OCI-LY1 (cell line): Measurements from ENCODE around the gene RTL9.

Source experiments
- H2AFZ ChIP-seq: fragments of 200-600 bp; sonication (generic), shearing (Covaris generic); 2 replicates; pipeline ENCODE4 v1.6.0; 2014; ENCODE audit warnings: antibody characterized with exemption, mild to moderate bottlenecking, low read length
- H3F3A ChIP-seq: fragments of 200-600 bp; sonication (generic), shearing (Covaris generic); 2 replicates; pipeline ENCODE4 v1.6.0; 2014; ENCODE audit warnings: mild to moderate bottlenecking, antibody characterized with exemption, low read length, moderate library complexity; ENCODE audit not compliant: insufficient read depth
- H3K27ac ChIP-seq: fragments of 200-600 bp; sonication (generic); 2 replicates; pipeline ENCODE4 v1.5.1; 2014; ENCODE audit warnings: low read length, mixed run types, mild to moderate bottlenecking, low read depth; ENCODE audit not compliant: poor library complexity, severe bottlenecking
- H3K27me3 ChIP-seq: fragments of 200-600 bp; sonication (generic); 2 replicates; pipeline ENCODE4 v1.6.0; 2014; ENCODE audit warnings: antibody characterized with exemption, mild to moderate bottlenecking, low read length, moderate library complexity; ENCODE audit not compliant: insufficient read depth
- H3K36me3 ChIP-seq: fragments of 200-600 bp; sonication (generic); 2 replicates; pipeline ENCODE4 v1.6.1; 2014; ENCODE audit warnings: mild to moderate bottlenecking, antibody characterized with exemption, low read length, moderate library complexity, mixed read lengths; ENCODE audit not compliant: insufficient read depth
- H3K4me1 ChIP-seq: fragments of 200-600 bp; sonication (generic); 2 replicates; pipeline ENCODE4 v1.5.1; 2014; ENCODE audit warnings: mild to moderate bottlenecking, low read length, moderate library complexity; ENCODE audit not compliant: insufficient read depth, severe bottlenecking
- H3K4me2 ChIP-seq: fragments of 200-600 bp; sonication (generic), shearing (Covaris generic); 2 replicates; pipeline ENCODE4 v1.6.1; 2014; ENCODE audit warnings: low read length
- H3K4me3 ChIP-seq: fragments of 200-600 bp; sonication (generic); 2 replicates; pipeline ENCODE4 v1.5.1; 2014; ENCODE audit warnings: low read length, low read depth, mild to moderate bottlenecking, mixed read lengths; ENCODE audit not compliant: poor library complexity, severe bottlenecking
- H3K79me2 ChIP-seq: fragments of 200-600 bp; shearing (Covaris generic); 2 replicates; pipeline ENCODE4 v1.6.1; 2016; ENCODE audit warnings: mixed run types, low read length, mixed read lengths; ENCODE audit not compliant: insufficient read depth
- H3K9ac ChIP-seq: fragments of 200-600 bp; sonication (generic), shearing (Covaris generic); 2 replicates; pipeline ENCODE4 v1.6.1; 2014; ENCODE audit warnings: mild to moderate bottlenecking, low read length, mixed read lengths
- H3K9me2 ChIP-seq: fragments of 200-600 bp; sonication (generic), shearing (Covaris generic); 2 replicates; pipeline ENCODE4 v1.6.1; 2014; ENCODE audit warnings: low read depth, mild to moderate bottlenecking, low read length, mixed read lengths
- H3K9me3 ChIP-seq: fragments of 200-600 bp; shearing (Covaris generic); 2 replicates; pipeline ENCODE4 v1.6.1; 2014; ENCODE audit warnings: low read length, mixed read lengths
- H4K20me1 ChIP-seq: fragments of 200-600 bp; sonication (generic), shearing (Covaris generic); 2 replicates; pipeline ENCODE4 v1.6.0; 2016; ENCODE audit warnings: mild to moderate bottlenecking, low read length; ENCODE audit not compliant: insufficient read depth
- EZH2 ChIP-seq: fragments of 200-600 bp; sonication (generic), shearing (Covaris generic); IDR thresholded peaks from 2 replicates; pipeline ENCODE4 v1.8.0; 2017; ENCODE audit warnings: borderline replicate concordance, mixed run types, mild to moderate bottlenecking, antibody characterized with exemption, low read length, moderate library complexity, mixed read lengths
- TF ChIP-seq, protein P1 (sequence below): fragments of 200-600 bp; sonication (generic), shearing (Covaris generic); IDR thresholded peaks from 2 replicates; pipeline ENCODE4 v1.5.1; 2017; ENCODE audit warnings: mild to moderate bottlenecking, antibody characterized with exemption, low read length, moderate library complexity, mixed read lengths

RTL9 gene

DNA sequence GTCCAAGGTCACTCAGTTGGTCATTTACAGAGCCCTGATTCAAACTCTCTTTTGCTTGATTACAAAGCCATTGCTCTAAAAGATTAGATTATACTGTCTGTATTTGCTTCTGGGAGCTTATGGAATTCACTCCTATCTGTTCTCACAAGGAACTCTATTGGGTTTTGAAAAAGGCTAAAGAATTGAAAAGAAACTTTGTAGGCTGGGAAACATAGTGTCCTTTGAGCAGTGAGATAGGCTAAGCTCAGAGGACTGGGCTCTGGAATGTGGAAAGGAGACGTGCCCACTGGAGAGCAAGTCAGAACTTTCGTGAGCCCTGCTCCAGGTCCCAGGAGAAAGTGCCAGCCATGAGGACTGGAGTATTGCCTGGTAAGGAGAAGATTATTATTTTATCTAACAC, at the start of gene RTL9:
TSS of gene RTL9 (plus strand) at position 301 of the 400 bp plus-strand sequence. CDS start 91,770 bp downstream, outside the sequence.
- H3K79me2 ChIP-seq: no peaks in the 10 kb centered on the region
- no peaks in the 10 kb centered on the region for H3K36me3 ChIP-seq
- no peaks in the 10 kb centered on the region for H3K9me2 ChIP-seq
- no peak within 1 kb of the TSS for H3K9ac ChIP-seq
- no peak within 1 kb of the TSS for H2AFZ ChIP-seq
- TF ChIP-seq EZH2: no peak
- TF ChIP-seq, protein P1, sequence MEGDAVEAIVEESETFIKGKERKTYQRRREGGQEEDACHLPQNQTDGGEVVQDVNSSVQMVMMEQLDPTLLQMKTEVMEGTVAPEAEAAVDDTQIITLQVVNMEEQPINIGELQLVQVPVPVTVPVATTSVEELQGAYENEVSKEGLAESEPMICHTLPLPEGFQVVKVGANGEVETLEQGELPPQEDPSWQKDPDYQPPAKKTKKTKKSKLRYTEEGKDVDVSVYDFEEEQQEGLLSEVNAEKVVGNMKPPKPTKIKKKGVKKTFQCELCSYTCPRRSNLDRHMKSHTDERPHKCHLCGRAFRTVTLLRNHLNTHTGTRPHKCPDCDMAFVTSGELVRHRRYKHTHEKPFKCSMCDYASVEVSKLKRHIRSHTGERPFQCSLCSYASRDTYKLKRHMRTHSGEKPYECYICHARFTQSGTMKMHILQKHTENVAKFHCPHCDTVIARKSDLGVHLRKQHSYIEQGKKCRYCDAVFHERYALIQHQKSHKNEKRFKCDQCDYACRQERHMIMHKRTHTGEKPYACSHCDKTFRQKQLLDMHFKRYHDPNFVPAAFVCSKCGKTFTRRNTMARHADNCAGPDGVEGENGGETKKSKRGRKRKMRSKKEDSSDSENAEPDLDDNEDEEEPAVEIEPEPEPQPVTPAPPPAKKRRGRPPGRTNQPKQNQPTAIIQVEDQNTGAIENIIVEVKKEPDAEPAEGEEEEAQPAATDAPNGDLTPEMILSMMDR: no peak
- H4K20me1 ChIP-seq: no peaks in the 10 kb centered on the region
- no peak within 1 kb of the TSS for H3K27ac ChIP-seq
- no peak within 1 kb of the TSS for H3K4me3 ChIP-seq
- H3F3A ChIP-seq: no peaks in the 10 kb centered on the region
- no peaks in the 10 kb centered on the region for H3K4me1 ChIP-seq
- no peaks in the 10 kb centered on the region for H3K9me3 ChIP-seq
- H3K4me2 ChIP-seq: no peak within 1 kb of the TSS
- H3K27me3 ChIP-seq: no peaks in the 10 kb centered on the region

DNA sequence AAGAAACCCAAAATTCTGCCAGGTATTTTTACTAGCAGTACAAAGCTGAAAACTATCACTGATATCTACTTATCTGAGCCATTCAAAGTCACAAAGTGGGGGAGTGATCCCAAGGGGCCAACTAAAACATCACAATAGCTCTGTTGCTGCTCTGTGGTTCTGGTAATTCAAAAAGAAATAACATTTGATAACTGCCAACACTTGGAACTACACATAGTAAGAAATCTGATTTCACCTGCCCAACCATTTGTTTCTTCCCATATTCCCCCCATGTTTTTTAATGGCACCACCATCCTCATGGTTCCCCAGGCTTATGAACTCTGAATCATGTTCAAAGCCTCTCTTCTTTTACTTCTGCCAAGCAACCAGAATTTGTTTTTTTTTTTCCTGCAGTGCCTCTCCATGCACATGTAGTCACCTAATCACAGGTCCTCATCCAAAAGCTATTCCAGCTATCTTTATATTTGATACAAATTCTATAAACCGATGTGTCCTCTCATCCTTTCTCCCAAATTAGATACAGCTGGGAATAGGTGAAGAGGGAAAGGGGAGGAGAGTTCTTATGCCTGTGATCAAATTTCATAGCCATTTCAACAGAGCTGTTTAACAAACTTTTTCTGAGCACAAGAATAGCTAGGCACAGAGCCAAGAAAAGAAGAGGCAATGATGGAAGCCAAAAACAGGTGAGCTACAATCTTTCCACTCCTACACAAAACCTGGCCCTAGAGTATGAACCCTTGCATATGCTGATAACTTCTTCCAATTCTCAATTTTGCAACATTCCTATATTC, 48.5 kb upstream of the RTL9 start:
- H3K9me2 ChIP-seq: no peaks in the 10 kb centered on the region
- no peaks in the 10 kb centered on the region for H3K27me3 ChIP-seq
- no peaks in the 10 kb centered on the region for H4K20me1 ChIP-seq
- H3K4me1 ChIP-seq: peaks cover 33% of the 10 kb centered on the region
- H3K4me3 ChIP-seq: no peak overlapping the region
- peak overlapping the region; percentile 39 for H3K27ac ChIP-seq
- H3K9me3 ChIP-seq: no peaks in the 10 kb centered on the region
- H3F3A ChIP-seq: no peaks in the 10 kb centered on the region
- no peak overlapping the region for H2AFZ ChIP-seq
- H3K9ac ChIP-seq: no peak overlapping the region
- H3K79me2 ChIP-seq: peaks cover 56% of the 10 kb centered on the region
- H3K36me3 ChIP-seq: no peaks in the 10 kb centered on the region
- TF ChIP-seq, protein P1: no peak
- TF ChIP-seq EZH2: no peak
- H3K4me2 ChIP-seq: peak overlapping the region; percentile 51; the same call in 1 of the 2 replicates

DNA sequence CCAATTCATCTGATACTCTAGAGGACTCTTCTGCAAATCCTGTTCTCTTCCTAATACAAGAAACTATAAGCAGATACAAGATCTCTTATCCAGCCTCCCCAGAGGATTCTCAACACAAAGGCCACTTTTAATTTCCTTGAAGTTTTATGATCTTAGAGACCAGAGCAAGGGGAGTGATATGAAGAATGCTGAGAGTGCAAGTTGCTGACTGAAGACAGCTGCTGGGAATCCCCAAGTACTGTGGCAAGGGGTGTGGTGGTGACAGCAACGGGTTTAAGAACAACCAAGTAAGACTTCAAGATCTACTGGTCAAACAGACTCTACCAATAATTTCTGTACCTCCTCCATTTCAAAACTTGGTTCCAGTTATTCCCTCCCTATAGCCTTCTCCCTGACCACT, 47.8 kb upstream of the RTL9 start:
- Histone ChIP-seq H3K9ac (no peak overlapping the region), H4K20me1 (no peaks in the 10 kb centered on the region), H2AFZ (no peak overlapping the region), H3K4me2 (peak overlapping the region; percentile 51; the same call in 1 of the 2 replicates), H3F3A (no peaks in the 10 kb centered on the region), H3K36me3 (no peaks in the 10 kb centered on the region), H3K27me3 (no peaks in the 10 kb centered on the region), H3K9me2 (no peaks in the 10 kb centered on the region), H3K4me3 (no peak overlapping the region), H3K27ac (peak overlapping the region; percentile 39), H3K79me2 (peaks cover 63% of the 10 kb centered on the region), H3K4me1 (peaks cover 40% of the 10 kb centered on the region), H3K9me3 (no peaks in the 10 kb centered on the region)
- TF ChIP-seq EZH2: no peak
- TF ChIP-seq, protein P1: no peak
